Epithelial cell of proximal tubule (primary cell): ENCODE results near the gene PLPPR1. TPM values are rescaled to one million over a fixed set of nuclear protein-coding genes. Genes with fewer than 3 reads are reported as not detected.

ENCODE experiments used
- DNase-seq: peaks from one replicate; pipeline ENCODE4 v3.0.0-alpha.2; 2011; ENCODE audit warnings: low read depth
- H3K4me3 ChIP-seq: 2 replicates; pipeline ENCODE4 v1.5.1; 2011; ENCODE audit warnings: low read depth, mild to moderate bottlenecking, low read length
- total RNA-seq: library from RNA; depleted of rRNA; stranded (reverse); fragments of >200 nt; gene quantifications from 2 replicates; pipeline ENCODE4 v1.2.3, GENCODE V29; 2015
- TF ChIP-seq, protein P1 (sequence below): conservative IDR thresholded peaks from 2 replicates; pipeline ENCODE4 v1.5.1; 2012; ENCODE audit warnings: low read depth, mild to moderate bottlenecking, low read length

Gene PLPPR1
- total RNA-seq, 1 donor from 2014 or later: not detected

DNA sequence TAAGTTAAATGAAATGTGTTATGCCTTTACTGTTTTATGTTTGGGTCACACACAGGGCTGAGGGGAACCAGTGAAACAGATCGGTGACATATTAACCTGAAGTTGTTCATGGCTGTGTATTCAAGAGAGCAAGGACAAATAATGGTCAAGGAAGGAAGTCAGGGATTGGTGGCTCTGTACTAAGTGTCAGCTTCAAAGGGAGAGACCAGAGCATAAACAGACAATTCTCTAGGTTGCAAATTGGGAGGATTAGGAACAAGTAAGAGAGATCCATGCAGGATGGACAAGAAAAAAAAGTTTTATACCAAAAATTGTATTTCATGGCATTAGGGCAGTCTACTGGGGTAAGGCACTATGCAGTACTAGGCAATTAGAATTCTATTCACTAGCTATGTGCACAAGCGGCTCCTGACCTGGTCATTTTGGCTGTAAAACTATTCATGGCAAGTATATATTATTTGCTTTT is 156.3 kb downstream of the PLPPR1 start:
- TF ChIP-seq, protein P1, sequence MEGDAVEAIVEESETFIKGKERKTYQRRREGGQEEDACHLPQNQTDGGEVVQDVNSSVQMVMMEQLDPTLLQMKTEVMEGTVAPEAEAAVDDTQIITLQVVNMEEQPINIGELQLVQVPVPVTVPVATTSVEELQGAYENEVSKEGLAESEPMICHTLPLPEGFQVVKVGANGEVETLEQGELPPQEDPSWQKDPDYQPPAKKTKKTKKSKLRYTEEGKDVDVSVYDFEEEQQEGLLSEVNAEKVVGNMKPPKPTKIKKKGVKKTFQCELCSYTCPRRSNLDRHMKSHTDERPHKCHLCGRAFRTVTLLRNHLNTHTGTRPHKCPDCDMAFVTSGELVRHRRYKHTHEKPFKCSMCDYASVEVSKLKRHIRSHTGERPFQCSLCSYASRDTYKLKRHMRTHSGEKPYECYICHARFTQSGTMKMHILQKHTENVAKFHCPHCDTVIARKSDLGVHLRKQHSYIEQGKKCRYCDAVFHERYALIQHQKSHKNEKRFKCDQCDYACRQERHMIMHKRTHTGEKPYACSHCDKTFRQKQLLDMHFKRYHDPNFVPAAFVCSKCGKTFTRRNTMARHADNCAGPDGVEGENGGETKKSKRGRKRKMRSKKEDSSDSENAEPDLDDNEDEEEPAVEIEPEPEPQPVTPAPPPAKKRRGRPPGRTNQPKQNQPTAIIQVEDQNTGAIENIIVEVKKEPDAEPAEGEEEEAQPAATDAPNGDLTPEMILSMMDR: no peak
- H3K4me3 ChIP-seq: no peak overlapping the region
- no peak for DNase-seq

DNA sequence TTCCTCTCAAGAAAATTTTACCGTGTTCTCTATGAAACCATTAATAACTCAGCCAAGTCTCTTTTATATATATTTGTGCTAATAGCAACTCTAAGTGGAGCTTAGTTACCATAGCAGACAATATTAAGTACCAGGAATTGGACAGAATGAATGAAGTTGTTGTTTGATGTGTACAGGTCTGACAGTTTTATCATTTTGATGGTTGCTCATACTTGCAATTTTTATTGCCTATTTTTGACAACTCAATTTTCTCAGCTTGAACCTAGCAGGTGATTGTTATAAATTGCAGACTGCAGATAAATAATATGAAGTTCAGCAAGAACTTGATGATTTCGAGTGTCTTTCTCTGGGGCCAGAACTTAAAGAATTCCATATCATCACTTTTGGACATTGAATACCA is 163.2 kb downstream of the PLPPR1 start:
- H3K4me3 ChIP-seq: no peak overlapping the region
- no peak for DNase-seq
- TF ChIP-seq, protein P1: no peak

DNA sequence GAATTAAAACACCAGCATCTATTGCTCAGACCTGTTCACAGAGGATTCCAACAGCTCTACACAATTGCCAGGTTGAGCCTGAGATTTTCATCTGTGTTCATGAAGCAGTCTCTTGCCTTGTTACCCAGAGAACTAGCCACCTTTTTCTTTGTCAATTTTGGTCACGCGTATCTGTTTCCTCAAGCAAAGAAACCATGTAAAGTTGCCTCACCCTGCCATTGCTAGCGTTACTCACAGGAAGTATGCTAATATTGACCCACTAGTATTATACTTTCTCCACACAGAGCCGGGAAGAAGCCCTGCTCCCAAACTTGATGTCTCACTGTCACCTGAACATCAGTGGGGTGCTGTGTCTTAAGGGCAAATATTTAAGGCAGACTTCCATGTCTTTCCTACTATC is 168.5 kb downstream of the PLPPR1 start:
- no peak for DNase-seq
- TF ChIP-seq, protein P1: no peak
- no peak overlapping the region for H3K4me3 ChIP-seq

DNA sequence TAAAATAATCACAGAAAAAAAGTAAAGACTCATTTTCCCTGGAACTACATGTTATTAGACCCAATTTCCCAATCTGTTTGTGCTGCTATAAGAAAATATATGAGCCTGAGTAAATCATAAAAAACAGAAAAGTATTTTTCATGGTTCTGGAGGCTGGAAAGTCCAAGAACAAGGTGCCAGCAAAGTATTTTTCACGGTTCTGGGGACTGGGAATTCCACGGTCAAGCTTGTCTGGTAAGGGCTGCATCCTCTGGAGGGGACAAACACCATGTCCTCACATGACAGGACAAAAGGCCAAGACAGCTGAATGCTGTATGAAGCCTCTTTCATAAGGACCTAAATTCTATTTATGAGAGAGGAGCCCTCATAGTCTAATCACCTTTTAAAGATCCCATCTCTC is 172.3 kb downstream of the PLPPR1 start:
- H3K4me3 ChIP-seq: no peak overlapping the region
- DNase-seq: no peak
- TF ChIP-seq, protein P1: no peak

DNA sequence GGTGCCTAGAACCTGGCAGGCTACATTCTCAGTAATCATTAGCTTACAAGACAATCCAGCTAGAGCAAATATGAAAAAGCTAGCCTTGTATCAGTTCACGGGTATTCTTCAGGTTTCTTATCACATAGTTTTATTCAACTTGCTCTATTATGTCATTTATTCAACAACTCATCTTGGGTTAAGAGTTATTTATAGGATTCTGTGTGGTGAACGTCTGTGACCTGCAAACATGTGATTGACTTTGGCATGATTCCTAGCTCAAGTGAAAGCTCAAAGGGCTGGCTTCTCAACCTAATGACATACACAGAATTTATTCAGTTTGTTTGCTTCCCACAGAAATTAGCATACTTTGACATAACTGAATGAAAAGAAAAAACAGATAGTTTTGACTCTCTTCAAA is 173.1 kb downstream of the PLPPR1 start:
- peak; percentile 33 for DNase-seq
- TF ChIP-seq, protein P1: no peak
- no peak overlapping the region for H3K4me3 ChIP-seq

DNA sequence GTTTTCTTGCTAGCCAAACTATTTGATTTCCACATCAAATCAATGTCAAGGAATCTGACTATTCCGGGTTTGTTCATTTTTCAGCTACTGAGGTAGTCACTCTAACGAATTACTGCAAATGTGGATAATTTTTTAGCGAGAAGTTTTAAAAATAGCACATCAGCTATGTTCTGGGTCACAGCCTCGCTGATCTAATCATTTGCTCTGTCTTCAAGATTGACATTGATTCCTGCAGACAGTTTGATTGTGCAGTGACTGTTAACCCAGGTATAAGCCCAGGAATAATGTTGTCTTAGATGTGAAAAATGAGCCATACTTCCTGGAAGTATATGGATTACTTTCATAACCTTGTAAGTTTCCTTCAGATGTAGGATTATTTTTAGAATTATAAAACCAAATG is 181.1 kb downstream of the PLPPR1 start:
- TF ChIP-seq, protein P1: no peak
- DNase-seq: no peak
- H3K4me3 ChIP-seq: no peak overlapping the region

DNA sequence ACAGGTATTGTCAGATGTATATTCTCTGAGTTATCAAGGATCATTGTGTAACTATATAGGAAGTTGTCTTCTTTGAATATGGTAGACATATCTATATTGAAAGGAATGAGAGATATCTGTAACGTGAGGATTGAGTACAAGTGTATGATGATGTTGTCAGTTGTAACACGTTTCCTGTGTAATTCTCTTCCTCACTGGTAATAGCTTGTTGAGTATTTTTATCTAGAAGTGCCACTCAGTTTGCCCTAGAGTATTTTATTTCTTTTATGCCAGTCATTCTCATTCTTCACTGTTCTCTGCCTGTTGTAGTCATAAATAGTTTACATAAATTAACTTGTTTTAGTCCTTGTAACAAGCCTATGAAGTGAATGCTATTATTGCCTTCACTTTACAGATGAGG is 184.1 kb downstream of the PLPPR1 start:
- no peak overlapping the region for H3K4me3 ChIP-seq
- no peak for DNase-seq
- TF ChIP-seq, protein P1: no peak
